ENCODE data around the gene IFI16.
"Not testable (repeated sequence)": the region's sequence is repeated elsewhere in the genome, so short reads cannot be mapped to it uniquely, and the experiment has no call there.

Gene IFI16

DNA sequence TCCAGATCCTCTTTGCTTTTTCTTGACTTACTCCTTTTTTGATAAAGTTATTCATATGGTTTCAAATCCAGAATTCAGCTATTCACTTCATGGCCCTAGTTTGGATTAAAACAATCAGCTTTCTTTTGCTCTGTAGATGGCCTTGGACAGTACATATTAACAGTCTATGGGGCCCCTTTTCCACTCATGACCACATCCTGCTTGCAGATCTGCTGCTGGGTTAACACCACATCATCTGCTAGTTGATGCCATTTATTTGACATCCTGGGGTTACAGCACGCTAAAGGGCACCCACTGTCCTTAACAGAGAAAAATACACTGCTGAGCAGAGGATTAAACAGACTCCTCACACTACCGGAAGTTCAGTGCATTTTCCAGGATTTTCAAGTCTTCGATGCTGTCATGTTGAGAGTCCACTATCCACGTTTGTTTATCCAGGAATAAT lies 941 bp upstream of the IFI16 start:
- DNase-seq (ENCODE audit: low spot score) = peak; percentile 80

DNA sequence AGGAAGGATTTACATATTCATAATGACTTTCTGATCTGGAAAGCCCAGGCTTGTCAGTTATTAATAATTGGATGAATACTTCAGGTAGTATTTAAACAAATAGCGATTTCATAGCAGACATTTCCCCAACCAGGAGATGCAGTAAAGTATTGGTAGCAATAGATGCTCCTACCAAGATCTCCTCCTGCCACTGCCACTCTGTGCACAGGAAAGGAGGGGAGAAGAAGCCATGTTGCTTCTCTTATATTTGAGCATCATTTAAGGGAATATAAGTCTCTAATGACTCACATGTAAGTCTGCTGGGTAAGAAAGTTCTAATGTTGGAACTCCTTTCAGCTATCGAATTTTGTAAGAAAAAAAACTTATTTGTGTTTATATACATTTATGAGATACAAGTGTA lies 420 bp upstream of the IFI16 start:
- DNase-seq (ENCODE audit: low spot score) = no peak

DNA sequence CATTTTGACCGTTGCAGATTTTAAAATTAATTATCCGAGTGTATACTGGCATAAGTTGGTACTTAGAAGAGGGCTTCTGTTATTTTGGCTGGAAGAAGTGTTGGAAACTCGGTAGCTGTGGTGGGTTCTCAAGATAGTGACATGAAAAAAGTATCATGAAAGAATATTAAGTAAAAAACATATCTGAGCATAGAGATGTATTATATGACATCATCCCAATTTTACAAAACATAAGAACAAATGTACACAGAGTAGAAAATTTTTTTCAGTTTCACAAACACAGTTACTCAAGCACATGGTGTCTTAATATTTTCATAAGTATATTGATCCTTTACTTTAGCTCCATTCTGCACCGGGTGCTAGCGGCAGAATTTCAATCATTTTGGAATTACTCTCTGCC lies 684 bp downstream of the IFI16 start:
- no peak for DNase-seq (ENCODE audit: low spot score)

DNA sequence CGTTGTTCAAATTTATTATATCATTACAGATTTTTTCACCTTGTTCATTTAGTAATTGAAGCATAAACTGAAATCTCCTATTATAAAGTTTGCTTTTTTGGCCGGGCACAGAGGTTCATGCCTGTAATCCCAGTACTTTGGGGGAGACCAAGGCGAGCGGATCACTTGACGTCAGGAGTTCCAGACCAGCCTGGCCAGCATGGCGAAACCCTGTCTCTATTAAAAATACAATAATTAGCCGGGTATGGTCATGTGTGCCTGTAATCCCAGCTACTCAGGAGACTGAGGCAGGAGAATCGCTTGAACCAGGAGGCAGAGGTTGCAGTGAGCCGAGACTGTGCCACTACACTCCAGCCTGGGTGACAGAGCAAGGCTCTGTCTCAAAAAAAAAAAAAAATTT lies 1.3 kb downstream of the IFI16 start:
- DNase-seq (ENCODE audit: low spot score) = not testable (repeated sequence)

DNA sequence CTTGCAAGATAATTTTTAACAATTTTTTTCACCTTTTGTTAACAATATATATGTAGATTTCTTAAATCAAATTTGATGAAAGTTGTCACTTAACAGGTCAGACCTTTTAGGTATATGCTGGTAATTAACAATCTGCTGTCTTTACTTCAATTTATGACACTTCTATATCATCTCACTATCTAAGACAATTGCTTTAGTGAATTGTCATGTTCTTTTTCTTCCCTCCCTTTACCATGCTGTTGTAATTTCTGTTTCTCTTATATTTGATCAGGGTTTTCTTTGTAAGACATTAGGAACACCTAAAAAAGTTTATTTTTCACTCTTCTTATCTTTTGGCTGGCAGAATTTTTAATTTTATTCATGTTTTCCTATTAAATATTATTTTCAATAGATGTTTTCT lies 2.0 kb downstream of the IFI16 start:
- DNase-seq (ENCODE audit: low spot score) = no peak

DNA sequence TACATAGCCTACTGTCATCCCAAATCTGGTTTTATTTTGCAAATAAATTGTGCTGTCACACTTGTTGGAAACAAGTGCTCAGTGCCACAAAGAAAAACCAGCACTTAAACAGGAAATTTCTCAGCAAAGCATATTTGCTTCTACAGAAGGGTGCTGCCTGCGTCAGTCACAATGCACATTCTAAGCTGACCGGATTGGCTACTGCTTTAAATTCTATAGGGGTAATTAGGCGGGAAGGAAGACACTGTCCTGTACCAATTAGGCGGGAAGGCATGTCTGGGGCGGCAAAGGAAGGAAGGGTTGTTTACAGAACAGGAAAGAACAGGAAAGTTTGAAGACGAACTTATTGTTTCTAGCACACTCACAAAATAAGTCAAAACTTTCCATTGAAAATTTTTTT lies 2.8 kb downstream of the IFI16 start:
- DNase-seq (ENCODE audit: low spot score) = peak; percentile 62

DNA sequence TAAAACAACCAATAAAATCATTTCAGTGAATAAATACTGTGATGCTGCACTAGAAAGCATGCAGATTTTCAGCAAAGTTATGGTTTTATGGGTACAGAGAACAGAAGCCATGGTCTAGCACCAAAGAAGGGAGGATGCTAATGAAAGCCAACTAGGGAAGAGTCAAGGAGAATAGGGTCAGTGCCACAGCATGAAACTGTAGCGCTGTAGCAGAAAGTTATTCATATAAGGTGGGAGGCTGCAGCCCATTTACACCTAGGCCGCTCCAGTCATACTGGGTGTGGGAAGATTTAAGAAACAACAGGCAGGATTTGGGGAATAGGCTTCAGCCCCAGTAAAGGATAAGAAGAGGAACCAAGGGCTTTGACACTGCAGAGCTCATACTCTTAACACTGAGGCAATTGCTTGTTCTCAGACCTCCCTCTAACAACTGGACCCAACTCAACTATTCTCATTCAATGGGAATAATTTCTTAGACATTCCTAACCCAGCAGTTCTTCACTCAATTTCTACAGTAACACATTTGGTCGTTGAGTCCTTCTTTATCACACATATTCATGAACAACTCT lies 4.4 kb downstream of the IFI16 start:
- no peak for DNase-seq (ENCODE audit: low spot score)

DNA sequence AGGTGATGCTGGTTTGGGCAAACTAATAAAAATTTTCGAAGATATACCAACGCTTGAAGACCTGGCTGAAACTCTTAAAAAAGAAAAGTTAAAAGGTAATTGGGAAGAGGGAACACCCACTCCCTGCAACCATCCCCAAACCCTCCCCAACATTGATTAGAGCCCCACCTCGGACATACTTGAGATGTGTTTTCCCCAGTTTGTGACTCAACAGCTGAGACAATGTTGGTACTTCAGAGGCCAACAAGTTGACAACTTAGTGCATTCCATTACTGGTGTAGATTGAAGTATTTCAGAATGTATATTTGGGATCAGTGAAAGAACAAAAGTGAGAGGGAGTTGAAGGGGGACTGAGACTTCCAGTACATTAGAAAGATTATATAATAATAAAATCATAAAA lies 5.1 kb downstream of the IFI16 start:
- DNase-seq (ENCODE audit: low spot score) = no peak

DNA sequence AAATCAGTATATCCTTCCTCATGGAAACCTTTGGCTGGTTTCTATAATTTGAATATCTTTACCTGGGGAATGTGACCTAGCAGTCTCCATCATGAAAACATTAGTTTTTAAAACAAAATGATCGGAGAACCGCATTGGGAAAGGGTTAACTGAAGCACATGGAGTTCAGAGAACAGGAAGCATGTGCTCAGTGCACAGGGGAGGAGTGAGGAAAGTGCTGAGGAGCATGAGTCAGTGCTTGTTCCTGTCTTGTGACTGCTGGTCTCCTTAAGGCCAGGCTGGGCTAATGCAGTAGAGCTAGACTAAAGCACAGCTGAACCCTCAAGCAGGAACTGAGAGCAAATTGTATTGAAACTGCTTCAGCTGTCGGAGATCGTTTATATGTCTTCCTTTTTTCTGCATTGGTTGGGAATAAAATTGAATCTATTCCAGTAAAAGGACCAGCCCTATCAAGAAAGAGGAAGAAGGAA lies 5.8 kb downstream of the IFI16 start:
- peak; percentile 81 for DNase-seq (ENCODE audit: low spot score)

DNA sequence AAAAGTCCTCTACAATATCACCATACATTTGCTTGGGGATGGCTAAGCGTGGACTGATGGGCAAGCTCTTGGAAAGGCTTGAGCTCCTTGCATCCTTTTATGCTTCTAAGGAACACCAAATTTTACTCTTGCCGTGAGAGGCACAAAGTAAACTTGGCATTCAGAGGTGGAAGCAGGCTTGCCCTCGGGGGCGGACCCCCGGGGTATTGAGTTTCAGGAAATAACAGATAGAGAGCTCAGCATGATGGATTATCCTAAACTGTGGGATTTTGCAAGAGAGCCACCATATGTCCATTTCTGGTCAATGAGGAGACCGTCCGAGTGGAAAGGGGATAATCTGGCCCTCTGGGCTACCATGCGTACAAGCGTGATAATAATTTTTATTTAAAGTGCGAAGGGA lies 14.0 kb downstream of the IFI16 start:
- no peak for DNase-seq (ENCODE audit: low spot score)

DNA sequence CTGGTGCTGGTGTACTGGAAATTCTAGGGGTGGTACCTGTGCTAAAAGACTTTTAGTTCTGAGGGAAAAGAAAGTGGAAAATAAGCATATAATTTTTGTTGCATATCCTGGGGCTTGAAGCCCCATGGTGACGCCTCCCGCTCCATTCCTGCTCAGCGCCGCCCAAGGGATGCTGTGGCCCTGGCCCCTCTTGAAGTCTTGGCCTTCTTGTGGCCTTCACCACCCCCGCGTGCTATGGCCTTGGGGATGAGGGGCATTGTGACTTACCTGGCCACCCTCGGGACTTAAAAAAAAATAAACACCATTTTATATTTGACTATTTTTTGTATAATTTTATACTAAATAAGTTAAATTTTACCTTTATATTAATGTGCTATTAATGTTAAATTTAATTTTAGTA lies 15.3 kb downstream of the IFI16 start:
- no peak for DNase-seq (ENCODE audit: low spot score)

DNA sequence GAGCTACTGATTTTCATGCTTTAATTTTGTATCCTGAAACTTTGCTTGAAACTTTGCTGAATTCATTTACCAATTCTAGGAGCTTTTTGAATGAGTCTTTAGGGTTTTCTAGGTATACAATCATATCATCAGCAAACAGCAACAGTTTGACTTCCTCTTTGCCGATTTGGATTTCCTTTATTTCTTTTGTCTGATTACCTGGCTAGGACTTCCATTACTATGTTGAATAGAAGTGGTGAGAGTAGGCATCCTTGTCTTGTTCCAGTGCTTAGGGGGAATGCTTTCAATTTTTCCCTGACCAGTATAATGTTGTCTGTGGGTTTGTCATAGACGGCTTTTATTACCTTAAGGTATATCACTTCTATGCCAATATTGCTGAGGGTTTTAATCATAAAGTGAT lies 17.1 kb downstream of the IFI16 start:
- DNase-seq (ENCODE audit: low spot score) = not testable (repeated sequence)

DNA sequence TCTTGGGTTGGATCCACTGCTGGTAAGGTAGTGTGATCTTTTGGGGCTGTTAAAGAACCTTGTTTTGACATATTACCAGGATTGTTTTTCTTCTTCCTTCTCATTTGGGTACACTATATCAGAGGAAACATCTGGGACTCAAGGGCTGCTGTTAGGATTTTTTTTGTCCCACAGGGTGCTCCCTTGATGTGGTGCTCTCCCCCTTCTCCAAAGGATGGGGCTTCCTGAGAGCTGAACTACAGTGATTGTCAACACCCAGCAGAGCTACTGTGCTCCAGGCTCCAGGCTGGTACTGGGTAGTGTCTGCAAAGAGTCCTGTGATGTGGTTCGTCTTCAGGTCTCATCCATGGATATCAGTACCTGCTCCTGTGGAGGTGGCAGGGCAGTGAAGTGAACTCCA lies 20.6 kb downstream of the IFI16 start:
- no peak for DNase-seq (ENCODE audit: low spot score)

DNA sequence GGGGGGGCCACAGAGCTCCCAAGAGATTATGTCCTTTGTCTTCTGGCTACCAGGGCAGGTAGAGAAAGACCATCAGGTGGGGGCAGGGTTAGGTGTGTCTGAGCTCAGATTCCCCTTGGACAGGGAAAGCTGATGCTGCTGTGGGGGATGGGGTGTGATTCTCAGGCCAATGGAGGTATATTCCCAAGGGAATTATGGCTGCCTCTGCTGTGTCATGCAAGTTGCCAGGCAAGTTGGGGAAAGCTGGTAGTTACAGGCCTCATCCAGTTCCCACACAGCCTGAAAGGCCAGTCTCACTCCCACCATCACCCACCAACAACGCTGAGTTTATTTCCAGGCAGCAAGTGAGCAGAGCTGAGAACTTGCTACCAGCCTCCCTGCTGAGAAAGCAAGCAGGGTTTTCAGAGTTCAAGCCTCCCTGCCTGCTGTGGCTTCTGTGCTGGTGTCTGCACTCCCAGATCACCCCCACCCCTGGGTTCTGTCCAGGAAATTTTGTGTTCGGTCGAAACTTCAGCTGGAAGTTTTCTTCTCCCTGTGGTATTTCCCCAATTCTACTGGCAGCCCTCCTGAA lies 21.3 kb downstream of the IFI16 start:
- DNase-seq (ENCODE audit: low spot score) = no peak

DNA sequence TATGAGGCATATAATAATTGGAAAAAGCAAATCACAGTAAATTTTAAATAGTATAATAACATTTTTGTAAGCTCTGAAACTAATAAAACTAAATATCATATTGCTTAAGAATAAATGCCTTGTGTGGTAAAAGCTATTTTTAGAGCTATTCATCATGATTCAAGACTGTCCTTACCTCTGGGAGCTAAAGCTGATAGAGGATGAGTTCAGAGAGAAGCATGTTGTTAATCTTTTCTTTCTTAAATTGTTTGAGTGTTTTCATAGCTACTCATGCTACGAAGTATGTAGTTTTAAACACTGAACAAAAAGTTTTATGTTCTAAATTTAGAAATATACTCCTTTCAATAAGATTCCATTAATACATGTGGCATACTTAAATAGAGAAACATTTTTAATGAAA lies 30.5 kb downstream of the IFI16 start:
- DNase-seq (ENCODE audit: low spot score) = no peak

DNA sequence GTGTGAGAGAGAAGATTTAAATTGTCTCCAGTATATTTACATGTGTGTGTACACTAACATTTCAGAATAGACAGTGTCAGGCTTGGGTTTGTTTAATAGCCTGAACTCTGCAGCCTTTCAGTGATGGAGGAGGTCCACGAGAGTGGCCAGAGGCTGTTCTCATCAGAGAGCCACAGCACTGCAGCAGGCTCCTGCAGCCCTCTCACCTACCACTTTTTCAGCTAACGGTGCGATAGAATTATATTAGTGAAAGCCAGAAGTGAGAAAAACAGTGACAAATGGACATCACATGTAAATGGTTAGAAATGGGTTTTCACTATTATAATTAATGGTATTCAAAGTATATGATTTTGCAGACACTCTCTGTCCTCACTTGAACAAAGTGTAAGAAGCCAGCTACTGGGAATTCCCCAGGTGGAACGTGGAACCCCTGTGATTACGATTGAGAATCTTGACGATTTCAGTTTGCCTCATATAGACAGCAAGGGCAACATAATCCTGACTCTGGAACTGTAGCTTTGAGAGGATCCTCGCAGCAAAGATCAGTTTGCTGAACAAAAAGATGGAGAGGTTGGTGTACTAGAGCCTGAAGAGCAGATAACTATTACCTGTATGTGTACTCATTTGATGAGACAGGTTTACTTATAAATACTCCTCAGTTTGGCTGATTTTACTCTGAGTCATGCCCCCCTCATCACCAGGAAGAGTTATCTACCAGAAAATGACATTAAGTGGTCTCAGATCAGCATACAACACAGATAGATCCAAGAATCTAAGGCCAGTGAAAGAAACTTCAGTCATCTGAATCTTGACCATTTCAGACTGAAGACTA lies 31.4 kb downstream of the IFI16 start:
- DNase-seq (ENCODE audit: low spot score) = no peak

DNA sequence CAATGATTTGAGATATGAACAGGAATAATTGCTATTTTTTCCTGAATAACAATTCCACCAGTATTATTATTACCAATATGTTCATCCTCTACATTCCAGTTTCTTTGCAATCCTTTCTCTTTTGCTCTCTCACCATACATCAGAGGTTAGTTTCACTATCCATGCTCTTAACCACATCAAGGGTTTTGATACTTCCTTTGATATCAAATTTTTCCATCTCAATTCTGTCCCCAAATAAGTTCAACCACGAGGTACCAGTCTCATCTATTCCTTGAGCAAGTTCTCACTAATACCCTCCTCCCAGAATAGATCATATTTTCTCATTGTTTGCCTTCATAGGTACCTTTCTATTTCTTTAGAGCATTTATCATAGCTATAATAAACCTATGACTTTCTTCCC lies 36.8 kb downstream of the IFI16 start:
- DNase-seq (ENCODE audit: low spot score) = not testable (repeated sequence)

DNA sequence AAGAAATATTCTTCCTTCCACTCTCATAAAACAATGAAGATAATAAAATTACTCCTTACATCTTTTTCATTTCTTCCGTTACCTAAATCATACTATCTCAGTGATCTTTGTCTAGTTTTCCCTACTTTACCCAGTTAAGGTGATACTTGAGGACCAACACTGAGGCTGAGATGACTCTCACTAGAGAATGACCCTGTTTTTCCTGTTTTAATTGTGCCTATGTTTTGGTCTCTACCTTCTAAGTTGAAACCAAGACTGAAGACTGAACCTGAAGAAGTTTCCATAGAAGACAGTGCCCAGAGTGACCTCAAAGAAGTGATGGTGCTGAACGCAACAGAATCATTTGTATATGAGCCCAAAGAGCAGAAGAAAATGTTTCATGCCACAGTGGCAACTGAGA lies 41.7 kb downstream of the IFI16 start:
- DNase-seq (ENCODE audit: low spot score) = no peak

DNA sequence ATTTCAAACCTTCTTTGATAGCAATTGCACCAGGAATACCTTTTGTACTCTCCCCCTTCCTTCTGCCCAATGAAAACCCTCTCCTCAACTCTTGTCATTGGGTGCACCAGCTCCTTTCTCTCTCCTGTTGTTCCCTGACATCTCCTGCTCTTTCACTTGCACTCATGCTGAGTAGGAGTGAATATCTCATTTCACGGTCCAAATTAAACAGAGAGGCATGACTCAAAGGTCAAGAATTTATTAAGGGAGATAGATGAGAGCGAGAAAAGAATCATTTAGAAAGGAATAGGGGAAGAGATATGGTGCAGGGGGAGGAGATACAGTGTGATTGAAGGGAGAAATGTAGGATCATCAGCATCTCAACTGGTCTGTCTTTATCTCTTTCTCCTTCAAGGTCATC lies 44.7 kb downstream of the IFI16 start:
- DNase-seq (ENCODE audit: low spot score) = no peak

DNA sequence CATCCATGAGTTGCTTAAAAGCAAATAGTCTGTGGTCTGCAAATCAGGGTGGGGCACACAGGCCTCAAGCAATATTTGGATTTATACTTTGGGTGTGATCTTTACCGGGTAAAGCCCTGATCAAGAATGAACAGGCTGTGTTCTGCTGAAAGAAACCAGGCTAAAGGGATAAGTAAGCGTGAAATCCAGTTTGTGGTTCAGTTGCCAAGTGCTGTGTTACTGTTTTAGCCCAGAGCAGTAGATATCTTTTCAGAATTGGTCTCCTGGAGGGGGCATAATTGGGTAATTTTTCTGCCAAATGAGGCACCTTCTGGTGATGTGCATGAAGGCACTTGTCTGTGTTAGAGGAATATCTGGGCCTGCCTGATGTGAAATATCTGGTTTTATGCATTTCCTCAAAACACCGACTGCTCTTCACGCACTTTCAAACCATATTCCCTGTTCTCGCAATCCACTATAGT lies 45.5 kb downstream of the IFI16 start:
- DNase-seq (ENCODE audit: low spot score) = no peak

DNA sequence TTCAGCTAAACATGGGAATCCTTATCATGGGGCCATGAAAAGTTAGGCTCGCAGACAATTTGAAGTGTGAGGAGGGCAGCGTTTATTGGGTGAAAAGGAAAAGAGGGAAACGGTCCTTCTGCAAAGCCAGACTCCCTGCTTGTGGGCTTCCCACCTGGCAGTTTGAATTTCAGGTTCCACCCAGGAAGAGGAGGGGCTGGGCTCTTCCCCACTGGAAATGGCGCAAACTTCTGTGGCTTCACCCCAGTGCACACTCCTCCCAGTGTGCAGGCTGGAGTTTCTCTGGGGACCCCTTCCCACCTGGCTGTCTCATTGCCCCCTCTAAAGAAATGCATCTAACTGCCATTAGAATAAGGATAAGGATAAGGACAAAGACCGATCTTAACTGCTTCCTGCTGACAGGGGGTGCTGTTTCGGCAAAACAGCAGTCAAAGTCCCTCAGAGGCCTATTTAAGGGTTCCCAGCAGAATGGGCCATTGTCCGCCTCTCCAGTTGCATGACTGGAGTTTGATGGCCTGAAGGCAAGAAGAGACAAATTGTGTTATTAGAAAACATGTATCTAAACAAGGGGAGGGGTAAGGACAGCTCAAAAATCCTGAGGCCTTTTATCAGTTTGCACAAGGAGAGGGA lies 46.5 kb downstream of the IFI16 start:
- DNase-seq (ENCODE audit: low spot score) = no peak

DNA sequence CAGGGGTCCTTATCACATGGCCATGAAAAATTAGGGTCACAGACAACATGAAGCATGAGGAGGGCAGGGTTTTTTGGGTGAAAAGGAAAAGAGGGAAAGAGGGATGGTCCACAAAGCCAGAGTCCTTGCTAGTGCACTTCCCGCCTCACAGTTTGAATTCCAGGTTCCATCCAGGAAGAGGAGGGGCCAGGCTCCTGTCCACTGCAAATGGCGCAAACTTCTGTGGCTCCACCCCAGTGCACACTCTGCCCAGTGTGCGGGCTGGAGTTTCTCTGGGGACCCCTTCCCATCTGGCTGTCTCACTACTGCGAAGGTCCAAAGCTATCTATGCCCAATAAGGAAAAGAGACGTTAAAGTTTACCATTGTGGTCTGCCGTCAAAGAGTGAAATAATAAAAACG lies 49.0 kb downstream of the IFI16 start:
- DNase-seq (ENCODE audit: low spot score) = no peak

DNA sequence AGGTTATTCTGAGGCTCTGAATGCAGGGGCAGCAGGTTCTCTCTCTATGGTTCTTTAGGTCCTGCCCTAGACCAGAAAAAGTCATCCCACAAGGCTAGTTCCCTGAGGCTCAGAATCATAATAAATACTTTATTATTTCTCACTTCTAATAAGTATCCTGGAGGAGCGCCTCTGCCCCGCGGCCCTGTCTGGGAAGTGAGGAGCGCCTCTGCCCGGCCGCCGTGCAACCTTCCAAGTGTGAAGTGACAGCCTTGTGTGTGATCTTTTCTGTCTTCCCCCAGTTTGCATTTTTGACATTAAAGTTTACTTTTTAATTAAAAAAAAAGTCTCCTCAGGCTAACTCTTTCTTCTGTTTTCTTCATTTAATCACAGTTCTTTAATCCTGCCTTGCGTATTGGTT lies 55.4 kb downstream of the IFI16 start:
- no peak for DNase-seq (ENCODE audit: low spot score)
